Suprapubic skin (tissue), 4 donors: ENCODE measurements around the gene PREX1. TPM values are rescaled to one million over a fixed set of nuclear protein-coding genes. Genes with fewer than 3 reads are reported as not detected.

Experiments used
- DNase-seq, 2 donors: peaks; one replicate each; pipeline ENCODE4 v3.0.0-alpha.2; 2019; ENCODE audit warnings: low spot score in 2 of 2
- H3K27ac ChIP-seq: fragments of 200-600 bp; sonication (generic); one replicate; pipeline ENCODE4 v1.5.1; 2019
- H3K27me3 ChIP-seq: fragments of 200-600 bp; sonication (generic); one replicate; pipeline ENCODE4 v1.5.1; 2019
- H3K36me3 ChIP-seq: fragments of 200-600 bp; sonication (generic); one replicate; pipeline ENCODE4 v1.5.1; 2019
- H3K4me1 ChIP-seq: fragments of 200-600 bp; sonication (generic); one replicate; pipeline ENCODE4 v1.5.1; 2019
- H3K4me3 ChIP-seq: fragments of 200-600 bp; sonication (generic); one replicate; pipeline ENCODE4 v1.5.1; 2019; ENCODE audit warnings: mild to moderate bottlenecking
- H3K9me3 ChIP-seq: fragments of 200-600 bp; sonication (generic); one replicate; pipeline ENCODE4 v1.5.1; 2019
- EP300 ChIP-seq: sonication (generic); formaldehyde crosslinking; IDR thresholded peaks from one replicate; pipeline ENCODE4 v1.6.1; 2017; ENCODE audit warnings: antibody characterized with exemption
- POLR2A ChIP-seq, 2 donors: fragments of 450-650 bp; IDR thresholded peaks; one replicate each; pipeline ENCODE4 v1.6.1; 2017; ENCODE audit warnings: antibody characterized with exemption in 2 of 2, mild to moderate bottlenecking in 2 of 2, moderate library complexity in 2 of 2
- POLR2AphosphoS5 ChIP-seq, 3 donors: sonication (generic); formaldehyde crosslinking; IDR thresholded peaks; one replicate each; pipeline ENCODE4 v1.6.1; 2017; ENCODE audit warnings: antibody characterized with exemption in 3 of 3
- WGBS: methylation state at CpG from one replicate; pipeline ENCODE4 v1.1.5; 2018; 5-methylcytosine and 5-hydroxymethylcytosine counted together
- total RNA-seq, 4 donors: library from RNA; depleted of rRNA; stranded (reverse); fragments of >200 nt; gene quantifications; one replicate each; pipeline ENCODE4 v1.1.0, GENCODE V29; 2016
- TF ChIP-seq, protein P1 (sequence below), 2 donors: fragments of 200-600 bp in 1 of 2; fragments of 450-650 bp in 1 of 2; sonication (generic) in 1 of 2; IDR thresholded peaks; one replicate each; pipeline ENCODE4 v1.5.1; 2016 to 2019; ENCODE audit warnings: antibody characterized with exemption in 2 of 2, mild to moderate bottlenecking in 1 of 2, moderate library complexity in 1 of 2

PREX1 gene
- total RNA-seq, 4 donors from 2014 or later, result 4.7 to 15.1 (median 10.2) TPM

DNA sequence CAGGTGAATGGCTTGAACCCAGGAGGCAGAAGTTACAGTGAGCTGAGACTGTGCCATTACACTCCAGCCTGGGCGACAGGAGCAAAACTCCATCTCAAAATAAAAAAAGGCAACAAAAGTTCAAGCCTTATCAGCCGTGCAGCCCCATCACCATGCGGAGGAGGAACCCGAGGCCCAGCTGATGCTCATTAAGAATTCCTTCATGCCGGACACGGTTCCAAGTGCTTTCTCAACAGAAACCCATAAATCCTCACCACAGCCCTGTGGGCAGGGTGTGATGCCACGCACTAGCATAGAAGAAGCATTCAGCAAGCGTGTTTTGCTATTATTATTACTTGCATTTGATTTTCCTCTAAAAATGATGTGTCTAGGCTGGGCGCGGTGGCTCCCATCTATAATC is 56.3 kb downstream of the PREX1 start:
- WGBS, result 46% methylated on average over 6 of the region's 10 CpGs
- peaks cover 20% of the 10 kb centered on the region for H3K27me3 ChIP-seq
- H3K9me3 ChIP-seq, result no peaks in the 10 kb centered on the region
- H3K4me1 ChIP-seq, result peaks cover 26% of the 10 kb centered on the region
- no peak overlapping the region for H3K4me3 ChIP-seq
- TF ChIP-seq, protein P1, sequence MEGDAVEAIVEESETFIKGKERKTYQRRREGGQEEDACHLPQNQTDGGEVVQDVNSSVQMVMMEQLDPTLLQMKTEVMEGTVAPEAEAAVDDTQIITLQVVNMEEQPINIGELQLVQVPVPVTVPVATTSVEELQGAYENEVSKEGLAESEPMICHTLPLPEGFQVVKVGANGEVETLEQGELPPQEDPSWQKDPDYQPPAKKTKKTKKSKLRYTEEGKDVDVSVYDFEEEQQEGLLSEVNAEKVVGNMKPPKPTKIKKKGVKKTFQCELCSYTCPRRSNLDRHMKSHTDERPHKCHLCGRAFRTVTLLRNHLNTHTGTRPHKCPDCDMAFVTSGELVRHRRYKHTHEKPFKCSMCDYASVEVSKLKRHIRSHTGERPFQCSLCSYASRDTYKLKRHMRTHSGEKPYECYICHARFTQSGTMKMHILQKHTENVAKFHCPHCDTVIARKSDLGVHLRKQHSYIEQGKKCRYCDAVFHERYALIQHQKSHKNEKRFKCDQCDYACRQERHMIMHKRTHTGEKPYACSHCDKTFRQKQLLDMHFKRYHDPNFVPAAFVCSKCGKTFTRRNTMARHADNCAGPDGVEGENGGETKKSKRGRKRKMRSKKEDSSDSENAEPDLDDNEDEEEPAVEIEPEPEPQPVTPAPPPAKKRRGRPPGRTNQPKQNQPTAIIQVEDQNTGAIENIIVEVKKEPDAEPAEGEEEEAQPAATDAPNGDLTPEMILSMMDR (IDR thresholded peaks at IDR 0.05), result no peak
- TF ChIP-seq POLR2AphosphoS5 (IDR thresholded peaks at IDR 0.05), result peak in 1 of 3 donors; percentile 19
- H3K36me3 ChIP-seq, result no peaks in the 10 kb centered on the region
- no peak overlapping the region for H3K27ac ChIP-seq
- no peak for DNase-seq

DNA sequence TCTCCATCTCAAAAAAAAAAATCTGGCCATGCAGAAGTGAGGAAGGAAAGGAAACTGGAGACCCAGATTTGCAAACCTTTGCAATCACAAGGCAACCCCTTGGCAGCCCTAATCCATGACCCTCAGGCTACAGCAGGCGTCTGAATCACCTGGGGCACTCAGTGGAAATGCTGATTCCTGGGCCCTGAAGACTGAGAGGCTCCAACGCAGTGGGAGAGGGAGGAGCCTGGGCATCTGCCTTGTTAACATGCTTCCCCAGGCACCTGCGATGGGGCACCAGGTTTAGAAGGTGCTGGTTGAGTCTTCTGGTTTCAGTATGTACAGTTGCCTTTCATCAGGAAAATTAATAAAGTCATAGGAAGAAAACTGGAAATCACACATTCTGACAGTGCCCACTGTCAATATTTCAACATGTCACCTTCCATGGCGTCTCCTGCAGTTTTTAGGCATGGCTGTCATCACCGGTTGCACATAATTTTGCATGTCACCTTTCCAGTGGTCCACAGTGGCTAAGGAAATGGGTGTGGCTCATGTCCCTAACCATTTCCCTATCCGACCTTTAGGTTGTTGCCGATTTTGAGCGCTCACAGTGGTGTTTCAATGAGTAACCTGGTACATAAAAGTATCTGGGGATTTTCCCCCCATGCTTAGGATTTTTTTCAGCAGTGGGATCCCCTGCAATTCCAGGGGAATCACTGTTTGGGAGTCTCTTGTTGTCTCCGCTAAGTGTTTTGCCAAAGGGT is 56.9 kb downstream of the PREX1 start:
- WGBS, result 60% methylated on average over 9 of the region's 9 CpGs
- no peaks in the 10 kb centered on the region for H3K9me3 ChIP-seq
- H3K4me1 ChIP-seq, result peaks cover 24% of the 10 kb centered on the region
- no peak overlapping the region for H3K27ac ChIP-seq
- H3K4me3 ChIP-seq, result no peak overlapping the region
- H3K36me3 ChIP-seq, result no peaks in the 10 kb centered on the region
- no peak for DNase-seq
- TF ChIP-seq POLR2AphosphoS5 (IDR thresholded peaks at IDR 0.05), result no peak
- TF ChIP-seq POLR2A (IDR thresholded peaks at IDR 0.05), result no peak
- no peak for TF ChIP-seq EP300
- TF ChIP-seq, protein P1 (IDR thresholded peaks at IDR 0.05), result no peak
- H3K27me3 ChIP-seq, result peaks cover 20% of the 10 kb centered on the region

DNA sequence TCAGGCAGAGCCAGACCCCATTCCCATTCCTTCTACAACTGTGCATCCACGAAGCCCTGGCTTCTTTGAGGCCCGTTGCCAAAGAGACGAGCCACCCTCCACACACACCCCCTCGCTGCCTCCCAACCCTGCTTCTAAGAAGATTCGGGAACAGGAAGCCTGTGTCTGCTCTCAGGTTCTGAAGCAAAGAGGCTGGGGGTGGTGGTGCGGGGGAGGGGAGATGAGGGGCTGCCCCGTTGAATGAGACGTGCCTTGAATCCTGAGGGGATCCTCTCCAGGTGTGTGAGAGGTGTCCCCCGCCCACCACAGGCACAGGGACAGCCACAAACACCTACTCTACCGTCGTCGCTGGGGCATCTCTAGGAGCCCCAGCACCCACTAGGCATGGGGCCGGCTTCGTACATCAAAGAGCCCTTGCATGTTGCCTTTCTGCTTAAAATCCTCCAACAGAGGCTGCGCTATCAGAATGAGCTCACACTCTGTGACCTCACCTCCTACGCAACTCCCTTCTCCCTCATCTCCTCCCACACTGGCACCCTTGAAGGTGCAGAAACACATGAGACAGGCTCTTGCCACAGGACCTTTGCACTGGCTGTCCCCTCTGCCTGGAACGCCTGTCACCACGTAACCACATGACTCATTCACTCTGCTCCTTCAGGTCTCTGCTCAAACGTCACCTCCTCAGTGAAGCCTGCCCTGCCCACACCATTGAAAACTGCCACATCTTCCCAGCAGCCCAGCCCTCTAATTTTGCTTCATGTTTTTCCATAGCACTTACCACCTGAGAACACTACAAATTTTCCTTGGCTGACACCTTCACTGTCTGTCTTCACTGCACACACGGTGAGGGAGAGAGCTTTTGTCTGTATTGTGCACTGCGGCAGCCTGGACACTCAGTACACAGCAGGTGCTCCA is 58.5 kb downstream of the PREX1 start:
- Histone ChIP-seq H3K36me3 (no peaks in the 10 kb centered on the region), H3K4me3 (no peak overlapping the region), H3K4me1 (peaks cover 24% of the 10 kb centered on the region), H3K27me3 (peaks cover 23% of the 10 kb centered on the region), H3K9me3 (no peaks in the 10 kb centered on the region), H3K27ac (no peak overlapping the region)
- DNase-seq, result peak in 1 of 2 donors; percentile 50
- 63% methylated on average over 21 of the region's 21 CpGs for WGBS
- TF ChIP-seq POLR2AphosphoS5 (IDR thresholded peaks at IDR 0.05) (no peak), POLR2A (IDR thresholded peaks at IDR 0.05) (no peak), EP300 (no peak)
- TF ChIP-seq, protein P1 (IDR thresholded peaks at IDR 0.05), result no peak

DNA sequence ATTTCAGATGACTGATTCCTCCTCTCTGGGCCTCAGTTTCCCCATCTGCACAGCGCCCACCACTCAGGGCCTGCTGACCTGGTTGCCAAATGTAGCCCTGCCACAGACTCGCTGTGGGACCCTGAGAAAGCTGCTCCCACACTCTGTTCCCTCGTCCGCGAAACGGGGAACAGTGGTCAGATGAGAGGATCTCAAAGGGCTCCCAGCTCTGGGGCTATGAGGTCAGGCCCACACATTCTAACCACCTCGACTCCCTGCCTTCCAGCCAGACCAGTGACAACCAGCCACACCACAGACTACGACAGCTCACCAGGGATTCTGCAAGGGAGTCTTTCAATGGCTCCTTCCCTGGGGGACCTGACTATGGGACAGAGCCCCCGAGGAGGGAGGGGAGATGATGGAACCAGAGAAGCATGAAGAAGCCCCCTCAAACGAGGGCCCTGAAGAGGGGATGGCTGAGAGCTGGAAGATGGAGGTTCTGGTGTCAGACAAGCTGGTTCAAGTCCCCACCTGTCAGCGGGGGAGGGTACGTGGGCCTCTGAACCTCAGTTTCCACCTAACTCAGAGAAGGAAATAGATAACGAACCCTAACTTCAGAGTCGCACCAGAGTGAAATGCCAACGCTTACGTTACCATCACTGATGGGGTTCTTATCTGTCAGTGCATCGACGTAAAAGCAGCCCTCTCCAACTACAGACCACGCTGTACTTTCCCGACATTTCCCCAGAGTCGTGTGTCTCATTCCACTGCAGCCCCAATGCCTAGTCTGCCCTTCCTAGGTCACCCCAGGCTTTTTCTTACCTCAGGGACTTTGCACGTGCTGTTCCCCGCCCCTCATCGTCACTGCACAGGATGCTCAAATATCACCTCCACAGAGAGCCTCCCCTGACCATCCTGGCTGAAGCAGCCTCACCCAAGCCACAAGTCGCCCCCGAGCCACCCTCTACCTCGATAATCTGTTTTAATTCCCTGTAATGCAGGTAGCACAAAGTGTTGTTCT is 60.5 kb downstream of the PREX1 start:
- TF ChIP-seq POLR2AphosphoS5 (IDR thresholded peaks at IDR 0.05) (no peak), EP300 (no peak), POLR2A (IDR thresholded peaks at IDR 0.05) (no peak)
- TF ChIP-seq, protein P1 (IDR thresholded peaks at IDR 0.05), result no peak
- no peaks in the 10 kb centered on the region for H3K36me3 ChIP-seq
- H3K27me3 ChIP-seq, result peaks cover 18% of the 10 kb centered on the region
- no peak overlapping the region for H3K27ac ChIP-seq
- 78% methylated on average over 27 of the region's 27 CpGs for WGBS
- no peak for DNase-seq
- H3K4me1 ChIP-seq, result peaks cover 23% of the 10 kb centered on the region
- H3K4me3 ChIP-seq, result no peak overlapping the region
- H3K9me3 ChIP-seq, result no peaks in the 10 kb centered on the region
